GM19240 (cell line): Measurements from ENCODE around the gene CPT1A.
"Not testable (repeated sequence)": the region's sequence is repeated elsewhere in the genome, so short reads cannot be mapped to it uniquely, and the experiment has no call there.

Experiments
- DNase-seq: peaks from one replicate; pipeline ENCODE4 v3.0.0; 2011; ENCODE audit warnings: low spot score; ENCODE audit not compliant: insufficient read length

The CPT1A gene

GRCh38 chr11:68841718-68842426 lies at the start of gene CPT1A:
Gene CPT1A (minus strand): TSS chr11:68841916. CDS start chr11:68815474, 26,442 bp downstream.
- DNase-seq = no peak

- DNase-seq = no peak
These were observed 48.9 kb upstream of the CPT1A start for GRCh38 chr11:68890490-68891231.

- no peak for DNase-seq
These were observed 48.3 kb upstream of the CPT1A start for GRCh38 chr11:68889948-68890446.

GRCh38 chr11:68884827-68885226 lies 43.1 kb upstream of the CPT1A start:
- DNase-seq = not testable (repeated sequence)

GRCh38 chr11:68882391-68882790 lies 40.7 kb upstream of the CPT1A start:
- no peak for DNase-seq

GRCh38 chr11:68881320-68881719 lies 39.6 kb upstream of the CPT1A start:
- no peak for DNase-seq

- DNase-seq = no peak
These were observed 39.1 kb upstream of the CPT1A start for GRCh38 chr11:68880851-68881250.

GRCh38 chr11:68878022-68878421 lies 36.3 kb upstream of the CPT1A start:
- DNase-seq = no peak

- no peak for DNase-seq
These were observed 30.7 kb upstream of the CPT1A start for GRCh38 chr11:68872216-68873003.

GRCh38 chr11:68870470-68870869 lies 28.8 kb upstream of the CPT1A start:
- no peak for DNase-seq

GRCh38 chr11:68868221-68868835 lies 26.6 kb upstream of the CPT1A start:
- DNase-seq = no peak

- no peak for DNase-seq
These were observed 25.4 kb upstream of the CPT1A start for GRCh38 chr11:68867066-68867465.

- DNase-seq = no peak
These were observed 23.5 kb upstream of the CPT1A start for GRCh38 chr11:68865241-68865640.

- no peak for DNase-seq
These were observed 22.0 kb upstream of the CPT1A start for GRCh38 chr11:68863553-68864265.

GRCh38 chr11:68862421-68862820 lies 20.7 kb upstream of the CPT1A start:
- DNase-seq = no peak

- DNase-seq = no peak
These were observed 17.4 kb upstream of the CPT1A start for GRCh38 chr11:68859123-68859522.

- DNase-seq = no peak
These were observed 15.4 kb upstream of the CPT1A start for GRCh38 chr11:68857037-68857586.

- DNase-seq = not testable (repeated sequence)
These were observed 14.8 kb upstream of the CPT1A start for GRCh38 chr11:68856425-68857030.

GRCh38 chr11:68855205-68855981 lies 13.7 kb upstream of the CPT1A start:
- DNase-seq = no peak
